Activated B cell treated with CpG ODN at 0.5 μM for 24 hours (primary cell): Measurements from ENCODE around the gene CPTP. TPM values are rescaled to one million over a fixed set of nuclear protein-coding genes. Genes with fewer than 3 reads are reported as not detected.

ENCODE experiments used
- ATAC-seq: fragments of 200-7000 bp; cut with Tn5 transposase; one replicate; pipeline ENCODE4 v1.10.0; 2021; ENCODE audit warnings: low read depth, mild to moderate bottlenecking, moderate library complexity
- CTCF ChIA-PET: fragments of 350-600 bp; sonication (Branson Sonifier 250); formaldehyde crosslinking; loops from one replicate; lab custom pipeline; 2021; ENCODE audit warnings: antibody characterized with exemption; lab: Charles Lee
- POLR2A ChIA-PET: fragments of 350-600 bp; sonication (Branson Sonifier 250); formaldehyde crosslinking; loops from one replicate; lab custom pipeline; 2021; ENCODE audit warnings: antibody characterized with exemption; lab: Charles Lee
- DNase-seq: peaks from one replicate; pipeline ENCODE4 v3.0.0; 2022
- H3K27ac Mint-ChIP-seq: one replicate; pipeline ENCODE4 v1.8.0; 2020; ENCODE audit warnings: mixed read lengths
- H3K27me3 Mint-ChIP-seq: one replicate; pipeline ENCODE4 v1.8.0; 2021; ENCODE audit warnings: mixed read lengths
- H3K36me3 Mint-ChIP-seq: one replicate; pipeline ENCODE4 v1.8.0; 2021; ENCODE audit warnings: low read depth, mixed read lengths
- H3K4me1 Mint-ChIP-seq: one replicate; pipeline ENCODE4 v1.8.0; 2021; ENCODE audit warnings: mixed read lengths
- H3K4me3 Mint-ChIP-seq: one replicate; pipeline ENCODE4 v1.8.0; 2020; ENCODE audit warnings: mild to moderate bottlenecking, mixed read lengths
- H3K9me3 Mint-ChIP-seq: one replicate; pipeline ENCODE4 v1.8.0; 2020; ENCODE audit warnings: mixed read lengths
- CTCF ChIP-seq: fragments of 200-600 bp; IDR thresholded peaks from one replicate; pipeline ENCODE4 v1.8.0; 2022; ENCODE audit warnings: antibody characterized with exemption, mild to moderate bottlenecking
- intact Hi-C: fragments of 100-400 bp; cut with micrococcal nuclease; formaldehyde crosslinking; loops from one replicate; pipeline ENCODE4 v1.15.1; 2024
- total RNA-seq: library from RNA; stranded (reverse); gene quantifications from 2 replicates; pipeline ENCODE4 v1.2.3, GENCODE V29; 2022

CPTP gene
- total RNA-seq, 1 donor from 2014 or later, result 15.3 TPM

GRCh38 chr1:1333551-1334241, 9.1 kb downstream of the CPTP start:
- intact Hi-C loops, result no loop called here
- TF ChIP-seq CTCF, result no peak
- H3K9me3 Mint-ChIP-seq, result no peaks in the 10 kb centered on the region
- peaks cover 3% of the 10 kb centered on the region for H3K36me3 Mint-ChIP-seq
- H3K4me1 Mint-ChIP-seq, result peaks cover 18% of the 10 kb centered on the region
- ChIA-PET POLR2A (no interaction called here), CTCF (no interaction called here)
- DNase-seq (no peak), ATAC-seq (no peak)
- no peak overlapping the region for H3K27ac Mint-ChIP-seq
- no peak overlapping the region for H3K4me3 Mint-ChIP-seq
- no peaks in the 10 kb centered on the region for H3K27me3 Mint-ChIP-seq

- no peak for TF ChIP-seq CTCF
- intact Hi-C loops, result no loop called here
- no peak overlapping the region for H3K27ac Mint-ChIP-seq
- H3K4me1 Mint-ChIP-seq, result peaks cover 12% of the 10 kb centered on the region
- no peaks in the 10 kb centered on the region for H3K27me3 Mint-ChIP-seq
- POLR2A ChIA-PET, result interaction anchor here (0.6 kb wide), 1 partner anchor 280 kb away, joined by 3 read pairs; no protein-coding TSS in a partner anchor
- H3K9me3 Mint-ChIP-seq, result no peaks in the 10 kb centered on the region
- CTCF ChIA-PET, result no interaction called here
- no peak for ATAC-seq
- no peak for DNase-seq
- H3K4me3 Mint-ChIP-seq, result no peak overlapping the region
- H3K36me3 Mint-ChIP-seq, result peaks cover 7% of the 10 kb centered on the region
Observed at GRCh38 chr1:1334835-1335234, 10.2 kb downstream of the CPTP start.

GRCh38 chr1:1335283-1335682, 10.7 kb downstream of the CPTP start:
- peaks cover 10% of the 10 kb centered on the region for H3K36me3 Mint-ChIP-seq

GRCh38 chr1:1335792-1336248, 11.2 kb downstream of the CPTP start:
- Mint-ChIP-seq H3K4me1 (peaks cover 4% of the 10 kb centered on the region), H3K27ac (no peak overlapping the region), H3K4me3 (no peak overlapping the region), H3K9me3 (no peaks in the 10 kb centered on the region), H3K27me3 (no peaks in the 10 kb centered on the region), H3K36me3 (peaks cover 11% of the 10 kb centered on the region)
- ATAC-seq, result no peak
- ChIA-PET POLR2A (no interaction called here), CTCF (no interaction called here)
- intact Hi-C loops, result no loop called here
- DNase-seq, result no peak
- TF ChIP-seq CTCF, result no peak

More at GRCh38 chr1:1335283-1335682, 10.7 kb downstream of the CPTP start:
- no peak overlapping the region for H3K27ac Mint-ChIP-seq
- ChIA-PET CTCF (no interaction called here), POLR2A (no interaction called here)
- DNase-seq, result no peak
- H3K4me3 Mint-ChIP-seq, result no peak overlapping the region
- ATAC-seq, result no peak
- peaks cover 8% of the 10 kb centered on the region for H3K4me1 Mint-ChIP-seq
- intact Hi-C loops, result no loop called here
- no peaks in the 10 kb centered on the region for H3K27me3 Mint-ChIP-seq
- H3K9me3 Mint-ChIP-seq, result no peaks in the 10 kb centered on the region
- no peak for TF ChIP-seq CTCF

GRCh38 chr1:1336446-1336845, 11.8 kb downstream of the CPTP start:
- CTCF ChIA-PET, result no interaction called here
- H3K4me1 Mint-ChIP-seq, result no peaks in the 10 kb centered on the region
- H3K4me3 Mint-ChIP-seq, result no peak overlapping the region
- H3K27ac Mint-ChIP-seq, result no peak overlapping the region
- H3K9me3 Mint-ChIP-seq, result no peaks in the 10 kb centered on the region
- peaks cover 15% of the 10 kb centered on the region for H3K36me3 Mint-ChIP-seq
- TF ChIP-seq CTCF, result no peak
- no peak for DNase-seq
- POLR2A ChIA-PET, result no interaction called here
- no peak for ATAC-seq
- intact Hi-C loops, result no loop called here
- H3K27me3 Mint-ChIP-seq, result no peaks in the 10 kb centered on the region
